ENCODE measurements around the gene ZRANB1.

Gene ZRANB1

DNA sequence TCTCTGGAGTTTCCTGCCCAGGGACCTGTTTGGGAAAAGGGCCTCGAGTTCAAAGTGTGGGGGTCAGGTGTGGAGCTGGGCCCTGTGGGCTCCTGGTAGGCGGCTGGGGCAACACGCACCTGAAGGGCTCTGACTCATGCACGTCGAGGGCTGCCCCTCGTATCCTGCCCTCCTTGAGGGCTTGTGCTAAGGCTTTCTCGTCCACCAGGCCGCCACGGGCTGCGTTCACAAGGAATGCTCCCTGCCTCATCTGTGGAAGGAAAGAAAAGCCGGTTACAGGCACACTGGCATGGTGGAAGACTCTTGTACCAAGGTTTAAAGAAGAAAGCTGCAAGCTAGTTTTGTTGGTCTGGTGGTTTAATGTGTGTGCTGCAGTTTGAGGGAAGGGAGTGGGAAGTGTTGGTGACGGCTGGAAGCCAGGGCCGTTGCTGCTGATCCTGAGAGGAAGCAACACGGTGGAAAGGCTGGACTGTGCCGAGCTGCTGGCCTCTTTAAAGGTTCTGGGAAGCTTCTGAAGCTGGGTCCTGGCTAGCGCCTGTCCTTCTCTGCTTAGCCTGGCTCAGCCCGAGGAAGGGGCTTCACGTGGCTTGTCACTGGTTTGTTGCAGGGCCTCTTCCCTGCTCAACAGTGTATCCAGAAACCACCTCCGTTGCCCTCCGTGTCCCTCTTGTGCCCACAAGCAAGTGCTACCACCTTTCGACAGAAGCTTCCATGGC is 52.0 kb downstream of the ZRANB1 start:
- DNase-seq (ENCODE audit: low read depth, low spot score), result no peak

DNA sequence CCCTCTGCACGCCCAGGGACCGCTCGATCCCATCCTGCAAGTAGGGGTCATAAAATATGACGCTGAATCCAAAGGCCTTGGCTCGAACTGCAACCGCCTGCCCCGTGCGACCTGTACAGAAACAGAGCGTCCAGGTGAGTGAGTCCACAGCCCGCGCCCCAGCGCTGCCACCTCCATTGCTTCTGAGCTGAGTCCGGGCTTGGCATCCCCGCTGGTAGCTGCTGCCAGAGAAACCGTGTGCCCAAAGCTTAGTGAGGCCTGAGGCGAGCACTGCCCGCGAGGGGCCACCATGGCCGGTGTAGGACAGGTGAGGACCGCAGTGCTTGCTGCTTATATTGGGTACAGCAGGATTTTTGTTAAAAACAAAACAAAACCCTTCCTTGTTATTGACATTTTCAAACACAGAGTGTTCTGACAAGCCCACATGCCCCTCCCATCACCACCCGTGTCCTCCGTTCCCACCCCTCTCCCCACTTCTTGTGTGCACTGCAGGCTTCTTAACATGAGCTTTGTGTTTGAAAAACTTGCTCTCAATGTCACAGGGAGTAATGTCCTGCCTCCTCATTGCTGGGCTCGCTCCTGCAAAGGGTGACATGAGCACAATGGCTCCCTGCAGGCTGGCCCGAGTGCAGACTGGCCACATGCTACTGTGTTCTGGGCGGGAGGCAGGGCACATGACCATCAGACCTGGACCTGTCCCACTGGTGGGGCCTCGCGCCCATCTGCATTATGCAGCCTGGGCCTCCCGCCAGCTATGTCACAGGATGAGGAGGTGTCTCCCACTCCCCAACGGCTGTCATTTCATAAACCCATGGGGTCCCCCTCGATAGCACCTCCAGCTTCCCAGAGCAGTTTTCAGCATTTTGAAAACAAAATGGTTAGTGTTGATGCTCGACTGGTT is 52.9 kb downstream of the ZRANB1 start:
- DNase-seq (ENCODE audit: low read depth, low spot score), result no peak

DNA sequence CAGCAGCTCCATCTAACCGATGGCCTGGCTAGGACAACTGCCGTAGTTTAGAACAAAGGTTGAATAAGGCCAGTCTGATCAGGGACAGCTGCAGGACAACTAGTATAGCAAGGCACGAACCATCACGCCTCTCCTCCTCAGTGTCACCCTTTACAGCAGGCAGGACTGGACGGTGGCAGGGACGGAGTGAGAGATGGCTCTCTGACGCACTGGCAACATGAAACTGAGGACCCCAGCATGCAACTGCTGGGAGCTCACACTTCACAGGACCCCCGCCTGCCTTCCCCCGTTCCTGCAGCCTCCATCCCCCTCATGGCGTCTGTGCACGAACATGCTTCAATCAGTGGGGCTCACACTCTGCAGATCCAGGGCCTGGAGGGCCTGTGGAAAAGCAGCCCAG is 53.7 kb downstream of the ZRANB1 start:
- no peak for DNase-seq (ENCODE audit: low read depth, low spot score)

DNA sequence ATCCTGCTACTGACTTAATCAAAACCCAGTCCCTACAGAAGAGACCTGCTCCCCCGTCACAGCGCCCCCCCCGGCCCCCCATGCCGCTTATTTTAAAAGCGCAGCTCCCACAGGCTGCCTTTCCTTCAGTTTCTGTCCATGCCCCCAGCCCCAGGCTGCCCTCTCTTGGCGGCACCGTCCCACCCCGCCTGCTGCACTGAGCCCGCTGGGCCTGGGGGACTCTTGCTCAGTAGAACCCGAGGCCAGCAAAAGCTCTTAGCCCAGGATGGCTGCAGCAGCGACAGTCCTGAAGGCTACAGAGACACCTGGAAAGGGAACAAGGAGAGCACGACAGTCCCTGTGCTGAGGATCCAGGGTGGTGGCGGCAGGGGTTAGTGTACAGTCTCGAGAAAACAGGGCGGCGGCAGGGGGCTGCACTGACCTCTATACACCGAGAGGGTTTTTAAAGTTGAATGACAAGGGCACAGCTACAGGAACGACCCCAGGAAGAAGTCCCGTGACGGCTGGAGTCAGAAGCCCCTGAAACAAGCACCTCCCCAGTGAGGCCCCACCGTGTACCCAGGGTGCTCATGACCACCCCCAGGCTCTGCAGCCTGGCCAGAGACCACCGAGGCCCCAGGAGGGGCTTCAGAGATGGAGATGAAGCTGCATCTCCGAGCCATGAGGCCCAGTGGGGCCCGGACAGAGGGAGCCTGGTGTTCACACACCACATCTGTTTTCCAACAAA is 54.4 kb downstream of the ZRANB1 start:
- no peak for DNase-seq (ENCODE audit: low read depth, low spot score)

DNA sequence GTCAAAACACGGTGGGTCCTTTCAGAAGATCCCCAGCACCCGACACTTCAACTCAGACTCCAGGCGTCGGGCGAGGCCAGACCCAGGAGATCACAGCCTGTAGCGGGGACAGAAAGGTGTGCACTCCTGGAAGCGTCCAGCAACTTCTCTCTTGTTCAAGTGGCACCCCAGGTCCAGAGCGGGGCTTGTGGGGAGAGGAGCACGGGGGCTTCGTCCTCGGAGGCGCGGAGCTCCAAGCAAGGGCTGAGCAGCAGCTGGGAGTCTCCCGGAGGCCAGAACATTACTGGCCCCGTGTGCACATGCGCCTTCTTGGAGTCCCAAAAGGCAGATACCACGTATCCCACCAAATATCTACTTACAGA is 54.9 kb downstream of the ZRANB1 start:
- DNase-seq (ENCODE audit: low read depth, low spot score), result no peak

DNA sequence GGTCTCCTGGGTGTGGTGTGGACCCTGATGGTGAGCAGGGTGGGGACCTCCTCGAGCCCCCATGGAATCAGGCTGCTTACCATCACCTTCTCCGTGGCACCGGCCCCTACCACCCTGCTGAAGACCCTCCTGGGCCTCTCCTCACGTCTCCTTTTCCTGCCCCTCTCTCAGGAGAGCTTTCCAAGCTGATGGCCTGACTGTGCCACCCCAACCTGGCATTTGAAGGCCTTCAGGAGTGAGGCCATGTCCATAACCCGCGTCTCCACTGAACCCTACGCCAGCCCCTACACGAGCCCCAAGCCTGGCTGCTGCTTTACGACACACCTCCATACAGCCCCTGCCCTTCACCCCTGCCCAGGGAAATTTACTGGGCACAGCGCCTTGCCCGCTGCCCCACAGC is 55.4 kb downstream of the ZRANB1 start:
- no peak for DNase-seq (ENCODE audit: low read depth, low spot score)

DNA sequence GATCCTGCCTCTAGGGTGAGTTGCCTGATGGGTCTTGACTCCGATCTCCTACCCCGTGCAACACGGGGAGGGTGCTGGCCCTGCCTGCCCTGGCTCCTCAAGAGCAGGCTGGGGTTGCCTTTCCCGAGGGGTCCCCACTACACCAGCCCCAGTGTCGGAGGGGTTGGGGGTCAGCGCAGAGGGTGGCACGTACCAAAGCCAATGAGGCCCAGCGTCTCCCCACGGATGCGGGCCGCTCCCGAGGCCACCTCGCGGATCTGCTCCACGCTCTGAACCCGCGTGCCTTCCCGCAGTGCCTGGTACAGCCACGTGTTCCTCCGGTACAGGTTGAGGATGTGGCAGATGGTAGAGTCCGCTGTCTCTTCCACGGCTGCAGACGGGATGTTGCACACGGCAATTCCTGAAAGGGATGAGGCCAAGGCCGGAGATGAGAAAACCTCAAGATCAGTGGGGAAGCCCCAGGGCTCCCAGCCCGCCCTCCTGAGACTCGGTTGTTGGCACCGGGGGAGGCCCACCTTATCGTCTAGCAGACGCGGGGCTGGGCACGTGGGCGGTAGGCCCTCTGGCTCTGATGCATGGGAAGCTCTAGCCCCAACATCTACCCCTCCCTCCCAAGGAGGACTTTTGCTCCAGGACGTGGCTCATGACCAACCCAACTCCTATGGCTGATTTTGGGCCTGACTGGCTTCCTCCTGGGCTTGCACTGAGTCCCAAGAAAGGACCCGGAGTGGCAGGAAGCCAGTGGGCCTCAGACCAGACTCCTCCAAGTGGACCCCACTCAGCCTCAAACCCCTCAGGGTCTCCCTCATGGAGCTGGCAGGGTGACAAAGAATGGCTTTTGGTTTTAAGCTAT is 56.1 kb downstream of the ZRANB1 start:
- no peak for DNase-seq (ENCODE audit: low read depth, low spot score)

DNA sequence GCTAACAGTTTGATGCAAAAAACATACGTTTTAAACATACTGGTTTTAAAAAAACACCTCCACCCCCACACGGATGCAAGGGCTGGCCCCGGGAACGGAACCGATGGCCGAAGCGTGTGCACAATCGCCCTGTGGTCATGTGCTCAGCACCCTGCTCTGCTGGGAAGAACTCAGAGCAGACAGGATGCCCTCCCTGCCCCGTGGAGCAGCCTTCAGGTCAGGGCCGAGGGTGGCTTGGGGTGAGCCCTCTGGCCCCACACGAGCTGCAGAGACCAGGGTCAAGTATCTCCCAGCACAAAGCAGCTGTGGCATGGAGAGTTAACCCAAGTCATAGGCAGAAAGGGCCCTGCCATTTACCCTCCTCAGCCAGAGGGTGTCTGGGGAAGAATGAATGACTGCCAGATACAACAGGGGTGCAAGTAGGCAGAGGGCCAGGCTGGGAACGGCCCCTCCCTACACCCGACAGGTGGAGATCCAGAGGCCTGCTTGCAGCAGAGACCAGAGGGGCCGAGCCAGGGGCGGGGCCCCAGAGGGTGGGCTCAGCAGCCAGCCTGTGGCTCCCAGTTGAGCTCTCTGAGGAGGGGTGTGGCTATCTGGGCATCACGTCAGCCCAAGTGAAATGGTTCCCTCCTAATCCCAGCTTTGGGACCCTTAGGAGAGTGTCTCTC is 56.8 kb downstream of the ZRANB1 start:
- DNase-seq (ENCODE audit: low read depth, low spot score), result no peak

DNA sequence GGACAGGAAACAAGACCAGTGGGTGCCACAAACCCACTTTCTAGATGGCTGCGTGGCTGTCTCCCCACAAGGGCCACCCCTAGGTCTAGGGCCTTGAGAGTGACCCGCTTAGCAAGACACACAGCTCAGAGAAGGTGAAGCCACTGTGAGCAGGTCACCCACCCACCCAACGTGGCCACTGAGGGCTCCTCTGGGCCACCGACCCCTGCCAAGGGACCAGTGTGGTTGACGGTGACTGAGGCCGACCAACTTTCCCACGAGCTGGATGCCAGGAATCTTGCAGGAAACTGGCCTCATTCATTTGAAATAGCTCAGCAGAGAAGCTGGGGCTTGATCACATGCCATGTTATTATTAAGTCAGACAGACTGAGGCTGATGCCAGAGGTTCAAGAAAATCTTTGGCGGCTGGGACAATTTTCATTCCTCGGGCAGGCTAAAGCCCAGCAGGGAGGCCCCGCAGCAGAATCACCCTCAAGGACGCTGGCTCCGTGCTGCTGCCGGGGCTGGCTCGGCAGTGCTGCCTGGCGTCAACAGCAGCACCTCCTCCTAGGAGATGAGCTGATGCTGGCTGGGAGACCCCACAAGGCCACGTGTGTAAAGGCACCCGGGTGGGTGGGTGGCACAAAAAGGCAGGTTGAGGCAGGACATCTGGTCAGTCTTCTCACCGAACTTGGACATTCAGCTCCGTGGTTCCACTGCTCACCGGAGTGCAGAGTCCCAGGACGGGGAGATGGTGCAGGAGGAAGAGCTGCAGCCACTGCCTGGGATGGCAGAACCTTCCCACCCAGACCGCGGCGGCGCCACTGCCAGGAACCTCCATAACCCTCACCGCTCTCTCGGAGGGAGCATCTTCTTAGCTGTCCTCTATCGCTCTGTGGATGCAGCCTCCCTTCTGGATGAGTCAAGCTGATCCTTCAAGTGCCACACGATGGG is 57.8 kb downstream of the ZRANB1 start:
- DNase-seq (ENCODE audit: low read depth, low spot score), result no peak

DNA sequence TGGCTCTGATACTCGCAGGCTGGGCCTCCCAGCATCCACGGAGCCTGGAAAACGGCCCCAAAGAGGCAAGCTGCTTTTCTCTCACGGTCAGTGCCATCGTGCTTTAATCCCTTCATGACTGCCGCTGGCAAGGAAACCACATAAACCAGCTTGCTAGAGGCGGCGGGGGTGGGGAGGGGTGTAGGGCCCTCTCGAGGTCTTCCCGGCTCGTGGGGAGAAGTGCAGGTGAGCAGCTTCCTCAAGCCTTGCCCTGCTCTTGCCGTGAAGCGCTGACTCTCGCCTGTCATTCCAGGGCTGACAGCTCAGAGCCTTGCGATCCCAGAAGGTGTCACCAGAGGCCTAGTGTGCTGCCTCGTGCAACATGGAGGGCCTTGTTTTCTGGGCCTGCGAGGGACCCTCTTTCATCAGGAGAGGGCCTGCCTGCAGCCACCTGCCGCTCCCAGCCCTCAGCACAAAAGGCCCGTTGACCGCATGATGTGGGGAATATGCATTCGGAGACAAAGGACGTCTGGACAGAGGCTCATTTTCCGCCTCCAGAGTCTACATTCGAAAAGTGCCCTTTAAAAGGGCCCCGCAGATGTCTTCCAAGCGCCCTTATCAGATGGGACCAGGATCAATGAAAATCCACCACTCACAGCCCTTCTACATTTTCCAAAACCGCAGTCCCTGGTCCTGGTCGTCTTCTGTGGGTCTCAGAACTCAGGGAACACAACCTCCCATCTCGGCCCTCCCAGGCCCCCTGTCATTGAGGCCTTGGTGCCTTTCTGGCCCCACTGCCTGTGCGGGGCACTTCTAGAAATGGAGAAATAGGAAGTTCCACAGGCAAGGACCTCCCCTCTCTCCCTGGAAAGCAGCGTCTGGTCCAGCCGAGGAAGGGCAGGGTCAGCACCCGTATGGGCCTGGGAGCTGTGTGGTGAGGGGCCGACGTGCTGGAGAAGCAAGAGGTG is 58.7 kb downstream of the ZRANB1 start:
- no peak for DNase-seq (ENCODE audit: low read depth, low spot score)

DNA sequence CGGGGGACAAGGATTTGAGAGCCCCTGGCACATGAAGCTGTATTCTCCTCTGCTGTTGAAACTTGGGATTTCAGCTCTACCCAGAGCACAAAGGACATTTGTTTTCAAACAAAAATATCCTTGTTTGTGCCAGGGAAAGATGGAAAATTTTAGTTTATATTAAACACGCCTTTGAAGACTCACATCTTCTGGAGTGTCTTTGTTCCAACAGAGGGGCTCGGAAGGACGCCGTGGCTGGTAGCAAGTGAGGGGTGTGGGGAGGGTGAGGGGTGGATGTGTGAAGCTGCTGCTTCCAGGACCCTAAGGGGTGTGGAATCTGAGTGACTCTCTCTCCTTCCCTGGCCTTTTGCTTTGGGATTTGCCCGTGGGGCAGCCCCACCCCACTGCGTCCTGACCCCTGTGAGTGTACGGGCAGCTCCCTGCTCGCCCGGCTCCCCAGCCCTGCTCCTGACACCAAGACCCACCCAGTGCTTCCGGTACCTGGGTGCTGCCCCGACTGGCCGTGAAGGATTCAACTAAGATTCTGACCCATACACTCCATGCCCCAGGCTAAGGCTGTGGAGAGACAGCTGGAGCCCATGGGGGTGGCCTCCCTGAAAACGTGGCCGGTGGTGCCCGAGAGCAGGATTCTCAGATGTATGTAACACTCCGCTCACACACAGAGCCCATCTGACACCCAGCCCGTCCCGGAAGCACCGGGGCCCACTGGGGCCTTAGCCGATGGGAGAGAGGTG is 59.6 kb downstream of the ZRANB1 start:
- DNase-seq (ENCODE audit: low read depth, low spot score), result no peak

DNA sequence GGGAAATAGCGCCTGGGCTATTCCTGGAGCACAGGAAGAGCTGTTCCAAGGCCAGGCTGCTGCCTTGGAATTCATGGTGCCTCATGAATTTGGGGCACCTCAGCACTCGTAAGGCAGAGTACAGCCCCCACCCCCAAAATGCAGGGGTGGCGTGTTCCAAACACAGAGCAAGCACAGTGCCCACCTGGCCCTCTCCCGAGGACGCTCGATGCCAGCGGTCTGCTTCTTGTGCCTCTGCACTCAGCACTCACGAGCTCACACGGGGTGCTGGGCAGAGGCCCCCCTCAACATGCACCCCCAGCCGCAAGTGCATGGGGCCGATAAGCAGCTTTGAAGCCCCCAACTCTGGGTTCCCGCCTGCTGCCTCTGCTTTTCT is 60.1 kb downstream of the ZRANB1 start:
- DNase-seq (ENCODE audit: low read depth, low spot score), result no peak

DNA sequence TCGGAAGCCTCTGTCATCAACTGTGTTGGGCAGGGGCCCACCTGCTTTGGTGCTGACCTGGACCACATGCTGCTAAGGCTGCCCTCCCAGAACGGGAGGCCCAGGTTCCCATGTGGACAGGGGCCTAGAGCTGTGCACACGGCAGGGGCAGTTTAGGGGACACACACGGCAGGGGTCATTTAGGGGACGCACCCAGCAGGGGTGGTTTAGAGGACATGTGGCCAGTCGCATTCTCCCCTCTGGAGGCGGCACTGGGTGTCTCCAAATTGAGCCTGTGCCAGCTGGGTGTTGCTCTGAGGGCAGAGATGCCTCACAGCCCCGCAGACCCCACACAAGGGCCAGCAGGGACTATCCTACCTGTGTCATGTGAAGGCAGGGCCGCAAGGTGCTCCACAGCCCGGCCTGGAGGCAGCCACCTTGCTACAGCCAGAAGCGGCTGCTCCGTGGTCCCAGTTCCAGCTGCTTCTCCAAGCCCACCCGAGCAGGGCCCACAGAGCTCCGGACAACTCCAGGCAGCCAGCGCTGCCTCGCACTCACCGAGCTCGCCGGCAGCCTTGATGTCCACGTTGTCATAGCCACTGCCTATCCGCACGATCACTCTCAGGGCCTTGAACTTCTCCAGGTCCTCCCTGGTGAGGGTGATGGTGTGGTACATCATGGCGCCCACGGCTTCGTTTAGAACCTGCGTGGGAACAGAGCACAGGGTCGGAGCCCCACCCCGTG is 60.7 kb downstream of the ZRANB1 start:
- DNase-seq (ENCODE audit: low read depth, low spot score), result no peak

DNA sequence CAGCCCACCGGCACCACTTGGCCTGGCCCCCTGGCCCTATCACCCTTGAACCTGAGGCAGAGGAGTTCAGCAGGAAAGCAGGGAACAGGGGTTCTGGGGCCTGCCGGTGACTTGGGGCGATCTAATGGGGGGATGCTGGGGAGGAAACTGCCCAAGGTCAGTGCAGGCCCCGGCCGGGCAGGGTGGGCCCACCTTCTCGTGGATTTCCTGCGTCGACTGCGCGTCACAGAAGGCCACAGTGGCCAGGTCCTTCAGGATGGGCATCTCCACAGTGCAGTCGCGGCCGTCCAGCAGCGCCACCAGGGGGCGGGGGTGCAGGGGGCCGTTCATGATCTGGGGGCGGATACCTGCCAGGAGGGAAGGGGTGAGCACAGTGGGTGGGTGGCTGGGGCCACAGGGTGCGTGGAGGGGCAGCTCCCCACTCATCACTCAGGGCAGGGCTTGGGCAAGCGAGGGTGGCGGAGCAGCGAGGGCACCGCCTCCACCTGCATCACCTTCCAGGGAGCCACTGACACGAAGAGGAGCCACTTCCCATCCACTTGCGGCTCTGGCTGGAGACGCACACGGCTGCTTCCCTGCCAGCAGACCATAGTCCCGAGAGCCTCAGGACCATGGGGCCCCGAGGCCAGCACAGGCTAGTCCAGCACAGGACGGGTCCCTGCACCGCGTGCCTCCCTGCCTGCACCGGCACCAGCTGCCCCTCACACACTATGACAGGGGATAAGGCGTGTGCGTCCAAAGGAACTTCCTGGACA is 61.4 kb downstream of the ZRANB1 start:
- no peak for DNase-seq (ENCODE audit: low read depth, low spot score)

DNA sequence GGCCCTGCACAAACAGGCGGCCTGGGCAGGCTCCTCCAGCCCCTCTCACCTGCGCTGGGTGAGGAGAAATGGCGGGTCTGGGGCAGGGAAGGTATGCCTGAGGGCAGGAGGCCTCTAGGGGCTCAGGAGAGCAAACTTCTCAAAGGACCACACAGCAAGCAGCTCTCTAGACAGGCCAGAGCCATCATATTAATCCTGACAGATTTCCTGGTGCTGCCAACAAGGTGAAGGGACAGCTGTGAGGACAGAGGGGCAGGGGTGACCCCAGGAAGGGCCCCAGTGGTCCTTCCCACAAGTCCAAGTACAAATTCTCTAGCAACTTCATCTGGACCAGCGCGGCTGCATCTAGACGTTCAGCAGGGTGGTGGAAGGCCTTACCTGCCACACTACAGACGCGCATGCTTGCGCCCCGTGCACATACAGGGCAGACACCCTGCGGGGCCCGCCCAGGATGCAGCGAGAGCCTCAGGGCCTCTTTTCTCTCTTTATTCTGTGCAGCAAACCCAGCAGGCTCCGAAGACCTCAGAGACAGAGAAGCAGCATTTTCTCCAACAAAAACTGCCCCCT is 62.1 kb downstream of the ZRANB1 start:
- DNase-seq (ENCODE audit: low read depth, low spot score), result no peak

DNA sequence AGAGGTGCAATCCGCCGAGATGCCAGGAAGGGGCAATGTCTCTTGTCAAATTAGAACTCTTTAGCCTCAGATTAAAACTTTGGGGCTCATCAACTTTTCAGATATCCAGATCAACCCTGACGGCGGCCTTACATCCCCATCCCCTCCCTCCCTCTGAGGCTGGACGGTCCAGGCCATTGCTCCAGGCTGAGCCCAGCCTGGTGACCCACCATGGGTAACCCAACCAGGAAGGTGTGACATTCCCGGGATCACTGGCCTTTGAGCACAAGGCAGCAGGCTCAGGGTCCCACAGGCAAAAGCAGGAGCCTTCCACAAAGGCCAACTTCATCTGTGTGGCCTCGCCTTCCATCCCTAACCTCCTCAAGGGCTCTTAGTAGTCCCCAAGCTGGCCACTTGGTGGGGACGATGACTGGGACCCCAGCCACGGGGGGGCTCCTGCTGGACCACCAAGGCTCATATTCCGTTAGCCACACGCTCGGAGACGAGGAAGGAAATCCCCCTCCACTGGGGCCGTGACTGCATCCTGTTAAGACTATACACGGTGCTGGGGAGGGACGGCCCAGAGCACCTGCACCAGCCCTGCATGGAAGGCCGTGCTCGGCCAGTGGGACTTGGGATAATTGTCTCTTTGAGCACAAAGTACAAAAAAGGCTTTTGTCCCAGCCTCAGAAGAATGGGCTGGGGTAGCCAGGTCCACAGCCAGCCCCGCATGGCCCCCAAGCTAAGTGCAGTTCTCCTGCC is 62.8 kb downstream of the ZRANB1 start:
- no peak for DNase-seq (ENCODE audit: low read depth, low spot score)
